ENCODE measurements around the gene TXNRD1.
"Not testable (repeated sequence)": the region's sequence is repeated elsewhere in the genome, so short reads cannot be mapped to it uniquely, and the experiment has no call there.

The TXNRD1 gene

DNA sequence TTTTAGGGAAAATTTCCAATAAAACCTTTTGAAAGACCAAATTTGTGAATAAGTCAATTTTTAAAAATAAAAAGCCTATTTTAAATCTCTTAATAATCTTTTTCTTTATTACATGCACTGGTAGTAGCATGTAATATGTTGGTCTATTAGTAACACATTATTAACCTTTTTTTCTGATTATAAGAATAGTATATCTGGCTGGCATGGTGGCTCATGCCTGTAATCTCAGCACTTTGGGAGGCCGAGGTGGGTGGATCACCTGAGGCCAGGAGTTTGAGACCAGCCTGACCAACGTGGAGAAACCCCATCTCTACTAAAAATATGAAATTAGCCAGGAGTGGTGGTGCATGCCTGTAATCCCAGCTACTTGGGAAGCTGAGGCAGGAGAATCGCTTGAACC, 116.7 kb downstream of the TXNRD1 start:
- in situ Hi-C loops (cut with MboI; ENCODE audit: low pct_unique_long_range_greater_than_20kb, low sequenced_read_pairs); DNase-seq: not testable (repeated sequence)

DNA sequence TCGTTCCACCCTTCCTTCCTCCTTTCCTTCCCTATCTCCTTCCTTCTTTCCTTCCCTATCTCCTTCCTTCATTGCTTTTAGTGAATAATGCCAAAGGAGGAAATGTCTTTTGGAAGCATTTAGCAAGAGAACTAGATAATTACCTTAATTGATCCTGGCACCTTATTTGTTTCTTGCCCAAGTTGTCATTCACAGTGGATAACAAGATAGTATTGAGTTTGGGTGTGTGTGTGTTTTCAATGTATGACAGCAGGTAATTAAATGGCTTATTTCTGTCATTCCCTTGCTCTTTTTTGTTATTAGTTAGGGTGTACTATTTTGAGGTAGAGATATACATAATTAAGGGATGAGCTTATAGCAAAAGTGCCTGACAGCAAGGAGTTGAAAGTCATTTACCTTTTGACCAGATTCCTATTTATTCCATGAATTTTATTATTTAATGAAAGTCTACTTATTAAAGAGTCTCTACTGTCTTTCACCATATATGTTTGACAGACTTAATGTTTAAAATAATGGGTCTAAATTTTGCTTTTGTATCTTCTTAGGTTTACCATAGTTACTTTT, 118.2 kb downstream of the TXNRD1 start:
- in situ Hi-C loops (cut with MboI; ENCODE audit: low pct_unique_long_range_greater_than_20kb, low sequenced_read_pairs): no loop called here
- no peak for DNase-seq

DNA sequence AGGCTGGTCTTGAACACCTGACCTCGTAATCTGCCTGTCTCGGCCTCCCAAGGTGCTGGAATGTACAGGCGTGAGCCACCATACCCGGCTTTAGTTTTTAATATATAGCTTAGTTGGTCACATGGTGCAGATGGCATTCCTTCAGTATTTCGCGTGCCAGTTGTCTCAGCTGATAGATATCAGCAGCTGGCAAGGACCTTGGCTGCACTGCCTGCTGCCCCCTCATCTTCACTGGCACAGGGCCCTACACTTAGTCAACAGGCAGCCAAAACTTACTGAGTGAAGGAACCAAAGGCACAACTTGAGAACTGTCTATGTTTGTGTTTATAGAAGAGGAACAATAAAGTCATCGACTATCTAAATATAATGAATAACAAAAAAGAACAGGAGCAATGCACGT, 119.0 kb downstream of the TXNRD1 start:
- in situ Hi-C loops (cut with MboI; ENCODE audit: low pct_unique_long_range_greater_than_20kb, low sequenced_read_pairs): no loop called here
- DNase-seq: no peak

DNA sequence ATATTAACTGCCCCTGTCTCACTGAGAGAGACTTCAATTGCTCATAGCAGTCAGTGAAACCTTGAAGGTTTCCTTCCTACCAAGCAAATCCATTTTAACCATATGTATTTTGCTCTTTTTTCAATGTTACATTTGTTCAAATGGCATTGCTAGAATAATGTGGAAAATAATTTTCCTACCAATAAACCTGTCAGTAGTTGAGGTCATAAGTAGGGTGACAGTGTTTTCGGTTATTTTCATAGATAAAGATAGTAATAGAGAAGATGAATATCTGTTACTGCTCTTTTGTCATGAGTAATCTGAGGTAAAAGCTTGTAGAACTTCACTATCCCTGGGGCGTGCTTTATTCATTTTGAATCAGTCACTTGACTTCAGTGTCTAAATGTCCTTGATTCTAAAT, 120.5 kb downstream of the TXNRD1 start:
- in situ Hi-C loops (cut with MboI; ENCODE audit: low pct_unique_long_range_greater_than_20kb, low sequenced_read_pairs): no loop called here

DNA sequence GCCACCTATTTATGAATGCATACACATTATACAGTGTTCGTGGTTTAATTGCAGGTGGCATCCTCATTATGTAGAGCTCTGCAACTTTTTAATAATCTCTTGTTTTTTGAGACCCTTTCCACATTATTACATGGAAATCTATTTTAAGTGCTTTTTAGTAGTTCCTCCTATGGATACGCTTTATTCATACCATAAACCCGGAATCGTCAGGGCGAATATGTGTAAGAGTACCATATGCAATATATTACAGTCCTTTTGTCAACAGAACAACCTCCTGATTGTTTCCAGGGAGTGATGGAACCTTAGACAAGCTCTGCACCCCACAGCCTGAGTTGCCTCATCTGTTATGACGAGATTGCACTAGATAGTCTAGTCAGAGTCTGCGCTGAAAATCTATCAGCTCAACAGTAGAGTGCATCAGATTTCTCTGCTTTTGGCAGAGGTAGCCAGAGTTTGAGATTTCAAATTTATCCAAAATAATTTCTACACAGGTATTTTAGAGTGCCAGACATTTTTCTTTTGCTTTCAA, 121.5 kb downstream of the TXNRD1 start:
- in situ Hi-C loops (cut with MboI; ENCODE audit: low pct_unique_long_range_greater_than_20kb, low sequenced_read_pairs): no loop called here
- DNase-seq: no peak

More for the DNA sequence above, 120.5 kb downstream of the TXNRD1 start:
- DNase-seq: no peak

DNA sequence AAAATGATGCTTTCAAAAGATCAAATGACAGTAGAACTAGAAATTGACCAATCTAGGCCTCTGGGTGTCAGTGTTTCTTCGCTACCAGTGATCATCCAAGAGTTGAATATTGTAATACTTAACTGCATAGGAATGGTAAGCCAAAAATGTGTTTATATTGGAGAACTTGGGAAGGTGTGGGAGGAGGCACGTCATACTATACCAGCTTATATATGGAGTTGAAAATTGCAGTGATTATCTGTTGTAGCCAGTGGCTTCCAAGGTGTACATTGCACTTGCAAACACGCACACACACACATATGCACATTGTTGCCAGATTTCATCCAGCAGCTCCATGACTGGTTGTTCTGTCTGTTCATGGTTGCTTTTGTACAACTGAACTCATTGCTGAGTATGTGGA, 124.1 kb downstream of the TXNRD1 start:
- no peak for DNase-seq
- in situ Hi-C loops (cut with MboI; ENCODE audit: low pct_unique_long_range_greater_than_20kb, low sequenced_read_pairs): no loop called here

DNA sequence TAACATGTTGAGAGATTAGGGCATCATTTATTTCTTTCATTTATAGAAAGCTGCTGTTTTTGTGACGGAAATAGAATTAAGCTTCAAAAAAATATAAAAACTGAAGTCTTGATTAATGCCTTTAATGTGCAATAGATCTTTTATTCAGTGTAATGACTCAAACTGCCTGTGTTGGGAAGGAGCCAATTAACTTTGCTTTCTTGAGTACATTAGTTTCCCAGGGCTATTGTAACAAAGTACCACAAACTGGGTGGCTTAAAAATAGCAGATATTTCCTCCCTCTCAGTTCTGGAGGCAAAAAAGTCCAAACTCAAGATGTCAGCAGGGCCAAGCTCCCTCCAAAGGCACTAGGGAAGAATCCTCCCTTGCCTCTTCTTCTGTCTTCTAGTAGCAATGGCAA, 124.6 kb downstream of the TXNRD1 start:
- DNase-seq: no peak
- in situ Hi-C loops (cut with MboI; ENCODE audit: low pct_unique_long_range_greater_than_20kb, low sequenced_read_pairs): no loop called here

DNA sequence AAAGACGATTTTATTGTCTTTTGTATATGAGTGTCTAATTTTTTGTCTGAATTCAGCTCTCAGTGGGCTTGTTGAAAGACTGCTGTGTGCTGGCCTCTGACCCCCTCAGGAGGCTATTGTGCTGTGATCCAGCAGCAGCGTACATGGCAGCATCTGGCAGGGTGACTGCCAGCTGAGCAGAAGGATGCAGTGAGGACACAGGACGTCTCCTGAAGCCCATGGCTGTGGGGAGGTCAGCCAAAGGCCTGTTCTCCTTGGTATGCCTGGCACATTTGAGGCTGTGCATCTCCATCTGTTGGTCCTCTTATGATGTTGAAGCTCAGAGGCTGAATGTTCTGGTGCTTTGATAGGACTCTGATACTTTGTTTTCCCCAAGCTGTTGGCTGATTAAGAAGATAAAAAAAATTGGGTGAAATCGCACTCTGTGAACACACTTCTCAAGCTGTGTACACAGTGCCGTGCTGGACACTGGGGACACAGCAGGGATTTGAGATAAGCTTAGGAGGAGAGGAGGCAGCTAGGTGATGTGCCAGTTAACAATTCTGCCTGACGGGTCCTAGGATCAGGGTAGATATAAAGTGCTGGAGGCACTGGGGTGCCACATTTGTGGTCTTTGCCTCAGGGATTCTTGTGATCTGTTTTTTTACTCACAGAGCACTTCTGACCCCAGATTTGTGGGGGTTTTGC, 125.5 kb downstream of the TXNRD1 start:
- in situ Hi-C loops (cut with MboI; ENCODE audit: low pct_unique_long_range_greater_than_20kb, low sequenced_read_pairs): no loop called here
- no peak for DNase-seq

DNA sequence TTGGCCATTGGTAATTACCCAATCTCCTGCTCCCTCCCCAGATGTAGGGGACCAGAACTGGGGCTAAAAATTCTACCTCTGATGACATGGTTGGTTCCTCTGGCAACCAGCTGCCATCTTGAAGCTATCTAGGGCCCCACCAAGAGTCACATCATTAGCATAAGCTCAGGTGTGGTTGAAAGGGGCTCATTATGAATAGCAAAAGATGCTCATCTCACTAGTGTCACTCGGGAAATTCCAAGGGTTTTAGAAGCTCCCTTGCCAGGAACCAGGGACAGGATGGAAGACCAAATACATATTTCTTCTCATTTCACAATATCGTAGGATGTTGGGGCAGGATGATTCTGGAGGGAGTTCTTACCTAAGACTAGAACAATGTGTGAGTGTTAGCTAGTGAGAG, 126.6 kb downstream of the TXNRD1 start:
- DNase-seq: no peak
- in situ Hi-C loops (cut with MboI; ENCODE audit: low pct_unique_long_range_greater_than_20kb, low sequenced_read_pairs): no loop called here

DNA sequence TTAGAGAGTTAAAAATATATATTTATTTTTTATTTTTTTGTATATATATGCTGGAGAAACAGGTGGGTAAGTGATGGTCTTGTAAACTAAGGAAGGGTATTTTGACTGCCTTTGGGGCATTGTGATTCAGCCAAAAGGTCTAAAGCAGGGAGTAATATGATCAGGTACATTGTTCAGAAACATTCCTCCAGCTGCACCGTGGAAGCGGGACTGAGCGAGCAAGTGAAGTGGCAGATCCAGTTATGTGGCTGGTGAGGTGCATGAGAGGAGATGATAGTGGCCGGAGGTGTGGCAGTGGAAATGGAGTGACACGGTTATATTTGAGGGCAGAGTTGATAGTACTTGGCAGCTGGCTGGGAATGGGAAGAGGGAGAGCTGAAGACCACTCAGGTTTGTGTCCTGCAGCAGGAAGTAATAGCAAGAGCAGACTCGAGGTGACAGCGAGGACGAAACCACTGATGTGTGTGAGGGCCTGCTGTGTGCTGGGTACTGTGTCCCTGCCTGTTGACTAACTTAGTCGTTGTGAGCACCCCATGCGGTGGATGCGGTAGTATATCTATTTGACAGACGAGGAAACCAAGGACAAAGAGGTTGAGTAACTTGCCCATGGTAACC, 127.2 kb downstream of the TXNRD1 start:
- DNase-seq: no peak
- in situ Hi-C loops (cut with MboI; ENCODE audit: low pct_unique_long_range_greater_than_20kb, low sequenced_read_pairs): no loop called here

DNA sequence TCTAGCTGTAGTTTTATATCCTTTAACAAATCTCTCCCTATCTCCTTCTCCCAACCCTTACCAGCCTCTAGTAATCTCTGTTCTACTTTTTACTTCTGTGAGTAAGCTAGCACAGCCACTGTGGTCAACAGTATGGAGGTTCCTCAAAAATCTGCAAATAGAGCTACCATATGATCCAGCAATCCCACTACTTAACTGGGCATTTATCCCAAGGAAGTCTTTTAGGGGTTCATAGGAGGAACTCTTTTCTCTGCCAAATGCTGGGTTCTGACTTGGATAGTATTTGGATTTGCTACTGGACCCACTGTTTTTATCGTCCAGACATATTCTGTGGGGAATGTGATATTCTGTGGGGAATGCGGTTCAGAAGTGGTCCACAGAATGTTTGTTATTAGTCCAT, 129.1 kb downstream of the TXNRD1 start:
- no peak for DNase-seq

DNA sequence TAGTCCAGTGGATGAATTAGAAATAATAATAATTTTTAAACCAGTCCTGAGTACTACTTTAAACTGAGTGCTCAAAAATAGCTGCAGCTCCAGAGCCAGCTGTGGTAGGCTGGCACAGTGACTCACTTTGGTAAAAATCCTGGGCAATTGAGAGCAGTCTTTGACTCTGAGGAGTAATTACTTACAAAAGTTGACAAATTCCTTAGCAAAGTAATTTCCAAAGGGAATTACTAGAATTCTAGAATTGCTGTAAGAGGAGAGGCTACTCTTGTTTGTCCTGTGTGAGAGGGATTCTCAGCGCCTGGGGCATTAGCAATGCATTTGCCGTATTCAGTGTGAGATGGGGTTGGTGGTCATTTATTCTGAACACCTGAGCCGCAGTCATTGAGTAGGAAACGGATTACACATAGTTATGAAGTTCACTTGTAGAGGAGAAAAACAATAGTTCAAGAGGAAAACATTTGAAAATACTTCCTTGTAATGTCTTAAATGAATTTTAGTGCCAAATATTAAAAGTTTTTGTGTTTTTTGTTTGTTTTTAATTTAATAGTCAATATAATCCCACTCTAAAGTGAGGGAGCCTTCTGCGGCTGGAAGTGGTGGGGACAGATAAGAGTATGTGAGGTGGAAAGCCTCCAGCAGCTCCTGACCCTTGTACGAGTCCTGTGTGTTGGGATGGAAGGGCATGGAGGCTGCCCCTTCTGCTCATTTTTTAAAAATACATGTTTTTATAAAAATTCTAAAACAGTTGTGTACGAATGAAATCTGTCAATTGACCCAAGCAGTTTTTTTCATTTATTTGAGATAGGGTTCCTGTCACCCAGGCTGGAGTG, 129.9 kb downstream of the TXNRD1 start:
- in situ Hi-C loops (cut with MboI; ENCODE audit: low pct_unique_long_range_greater_than_20kb, low sequenced_read_pairs): no loop called here
- no peak for DNase-seq

More for the DNA sequence above, 129.1 kb downstream of the TXNRD1 start:
- in situ Hi-C loops (cut with MboI; ENCODE audit: low pct_unique_long_range_greater_than_20kb, low sequenced_read_pairs): no loop called here

DNA sequence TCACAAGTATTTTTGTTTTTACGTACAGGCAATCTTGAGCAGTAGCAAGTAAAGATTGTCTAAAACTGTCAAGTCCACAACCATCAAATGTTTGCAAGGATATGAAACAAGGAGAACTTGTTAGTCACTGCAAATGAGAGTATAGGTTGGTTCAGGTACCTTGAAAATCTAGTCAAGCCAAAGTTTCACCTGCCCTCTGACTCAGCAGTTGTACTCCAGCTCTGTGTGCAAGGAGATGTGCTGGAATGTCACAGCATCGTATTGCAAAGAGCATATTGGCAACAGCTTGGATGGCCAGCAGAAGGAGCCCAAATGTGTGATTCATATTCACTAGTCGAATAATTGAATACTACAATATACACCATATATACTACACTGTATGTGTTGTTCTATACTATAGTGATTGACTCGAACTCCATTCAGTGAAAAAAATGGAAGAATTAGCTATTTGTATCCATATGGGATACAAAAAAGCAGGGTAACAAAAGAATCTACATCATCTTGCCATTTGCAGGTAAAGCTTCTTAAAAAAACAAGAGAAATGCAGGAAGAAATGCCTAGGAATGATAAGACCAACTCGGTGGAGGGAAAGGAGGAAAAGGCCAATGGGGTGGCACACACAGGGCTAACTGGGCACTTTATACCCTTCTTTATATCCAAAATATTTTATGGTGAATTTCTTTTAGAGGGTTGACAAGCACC, 131.9 kb downstream of the TXNRD1 start:
- in situ Hi-C loops (cut with MboI; ENCODE audit: low pct_unique_long_range_greater_than_20kb, low sequenced_read_pairs): no loop called here
- no peak for DNase-seq

DNA sequence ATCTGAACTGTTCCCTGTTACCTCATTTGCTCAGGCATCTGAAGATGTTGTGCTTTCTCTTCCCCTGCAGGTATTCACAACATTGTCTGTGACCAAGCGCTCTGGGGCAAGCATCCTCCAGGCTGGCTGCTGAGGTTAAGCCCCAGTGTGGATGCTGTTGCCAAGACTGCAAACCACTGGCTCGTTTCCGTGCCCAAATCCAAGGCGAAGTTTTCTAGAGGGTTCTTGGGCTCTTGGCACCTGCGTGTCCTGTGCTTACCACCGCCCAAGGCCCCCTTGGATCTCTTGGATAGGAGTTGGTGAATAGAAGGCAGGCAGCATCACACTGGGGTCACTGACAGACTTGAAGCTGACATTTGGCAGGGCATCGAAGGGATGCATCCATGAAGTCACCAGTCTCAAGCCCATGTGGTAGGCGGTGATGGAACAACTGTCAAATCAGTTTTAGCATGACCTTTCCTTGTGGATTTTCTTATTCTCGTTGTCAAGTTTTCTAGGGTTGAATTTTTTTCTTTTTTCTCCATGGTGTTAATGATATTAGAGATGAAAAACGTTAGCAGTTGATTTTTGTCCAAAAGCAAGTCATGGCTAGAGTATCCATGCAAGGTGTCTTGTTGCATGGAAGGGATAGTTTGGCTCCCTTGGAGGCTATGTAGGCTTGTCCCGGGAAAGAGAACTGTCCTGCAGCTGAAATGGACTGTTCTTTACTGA, 132.9 kb downstream of the TXNRD1 start:
- DNase-seq: no peak
- in situ Hi-C loops (cut with MboI; ENCODE audit: low pct_unique_long_range_greater_than_20kb, low sequenced_read_pairs): no loop called here

DNA sequence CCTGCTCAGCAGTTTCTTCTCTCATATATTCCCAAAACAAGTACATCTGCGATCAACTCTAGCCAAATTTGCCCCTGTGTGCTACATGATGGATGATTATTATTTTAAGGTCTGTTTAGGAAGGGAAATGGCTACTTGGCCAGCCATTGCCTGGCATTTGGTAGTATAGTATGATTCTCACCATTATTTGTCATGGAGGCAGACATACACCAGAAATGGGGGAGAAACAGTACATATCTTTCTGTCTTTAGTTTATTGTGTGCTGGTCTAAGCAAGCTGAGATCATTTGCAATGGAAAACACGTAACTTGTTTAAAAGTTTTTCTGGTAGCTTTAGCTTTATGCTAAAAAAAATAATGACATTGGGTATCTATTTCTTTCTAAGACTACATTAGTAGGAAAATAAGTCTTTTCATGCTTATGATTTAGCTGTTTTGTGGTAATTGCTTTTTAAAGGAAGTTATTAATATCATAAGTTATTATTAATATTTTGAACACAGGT, 133.5 kb downstream of the TXNRD1 start:
- no peak for DNase-seq
- in situ Hi-C loops (cut with MboI; ENCODE audit: low pct_unique_long_range_greater_than_20kb, low sequenced_read_pairs): no loop called here

DNA sequence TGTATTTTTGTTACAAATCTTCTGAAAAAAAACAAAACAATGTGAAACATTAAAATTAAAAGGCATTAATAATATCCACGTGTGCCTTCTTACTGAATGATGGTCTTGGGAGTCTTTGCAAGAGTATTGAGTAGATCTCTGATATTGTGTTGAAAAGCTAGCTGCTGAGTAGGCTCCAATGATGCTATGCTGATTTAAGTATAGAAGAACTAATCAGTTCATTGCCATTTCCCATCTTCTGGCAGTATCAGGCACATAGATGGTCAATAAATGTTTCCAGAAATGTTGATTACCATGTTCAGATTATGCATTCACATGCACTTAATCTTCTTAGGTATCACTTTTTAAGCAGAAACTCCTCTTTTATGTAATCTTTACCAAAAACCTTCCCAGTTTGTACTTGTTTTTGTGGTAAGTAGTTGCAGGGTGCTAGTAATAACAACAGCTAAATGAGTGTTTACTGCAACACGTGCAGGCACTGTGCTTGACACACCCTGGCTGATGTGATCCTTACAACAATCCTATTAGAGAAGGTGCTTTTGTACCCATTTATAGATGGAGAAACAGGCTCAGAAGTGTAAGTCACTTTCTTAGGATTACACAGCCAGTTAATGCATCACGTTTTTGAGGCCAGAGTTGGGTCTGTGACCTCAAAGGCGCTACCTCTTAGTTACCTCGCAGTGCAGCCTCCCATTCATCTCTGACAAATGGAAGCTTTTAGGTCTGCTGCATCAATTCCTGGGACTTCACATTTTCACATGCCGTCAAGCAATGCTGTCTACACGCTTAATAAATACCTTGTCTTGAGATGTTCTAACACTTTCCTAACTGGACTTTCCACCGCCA, 134.9 kb downstream of the TXNRD1 start:
- in situ Hi-C loops (cut with MboI; ENCODE audit: low pct_unique_long_range_greater_than_20kb, low sequenced_read_pairs): loop anchor here (25.0 kb wide), 1 partner anchor 138 kb away; the partner anchor contains the start of gene TXNRD1
- DNase-seq: no peak

Measured in KBM-7 (cell line).